Measurements from ENCODE around the gene ARHGAP35. TPM values are rescaled to one million over a fixed set of nuclear protein-coding genes. Genes with fewer than 3 reads are reported as not detected.

The ARHGAP35 gene
- total and polyA plus RNA-seq, 10 of the 15 experiments (the other 5 are each of a cell fraction or from before 2014, with no cell fraction given), result 0.85 to 29.9 (median 11.5) TPM

GRCh38 chr19:46834984-46835383 lies 25.8 kb upstream of the ARHGAP35 start (continued):
- no peak for TF ChIP-seq ZNF24 (IDR thresholded peaks at IDR 0.05)
- TF ChIP-seq JUNB (IDR thresholded peaks at IDR 0.05), result no peak

GRCh38 chr19:46838160-46838559 lies 22.6 kb upstream of the ARHGAP35 start:
- Histone ChIP-seq H3K4me3 (no peak overlapping the region), H3K9ac (ENCODE audit: control insufficient read depth, insufficient read depth, low read length) (no peak overlapping the region), H2AFZ (ENCODE audit: control insufficient read depth, low read depth, low read length) (no peak overlapping the region), H3K36me3 (ENCODE audit: control insufficient read depth in 2 of 2, insufficient read depth in 2 of 2, low read length in 1 of 2) (peaks cover 3 to 10% of the 10 kb centered on the region in 2 experiments; a peak in 3 of 4 replicates), H3K27me3 (replicated peaks in 1 of 2; ENCODE audit: control insufficient read depth in 2 of 2, insufficient read depth in 2 of 2, low read length in 1 of 2) (no peaks in the 10 kb centered on the region), H3K27ac (ENCODE audit: control insufficient read depth, insufficient read depth) (no peak overlapping the region), H4K20me1 (ENCODE audit: control insufficient read depth, insufficient read depth) (no peaks in the 10 kb centered on the region), H3K4me2 (ENCODE audit: control insufficient read depth, insufficient read depth) (no peak overlapping the region), H3K4me1 (ENCODE audit: control insufficient read depth, insufficient read depth, low read length) (no peaks in the 10 kb centered on the region), H3K79me2 (ENCODE audit: control insufficient read depth, insufficient read depth, low read length) (no peaks in the 10 kb centered on the region), H3K9me3 (replicated peaks; ENCODE audit: control insufficient read depth, insufficient read depth, low read length) (no peaks in the 10 kb centered on the region)
- in situ Hi-C loops (cut with MboI), result no loop called here
- DNase-seq (ENCODE audit: low read depth, low spot score) (no peak), ATAC-seq (no peak), FAIRE-seq (no peak)
- POLR2A ChIA-PET, result no interaction called here
- SMC1A ChIA-PET (ENCODE audit: uncharacterized antibody, unreplicated experiment), result interaction anchor here (0.6 kb wide), 1 partner anchor 86 kb away, joined by 3 read pairs; no protein-coding TSS in a partner anchor
- no peak for TF ChIP-seq SKIL (IDR thresholded peaks at IDR 0.05; ENCODE audit: low read depth, poor library complexity, severe bottlenecking)
- TF ChIP-seq ZNF24 (IDR thresholded peaks at IDR 0.05), result no peak
- TF ChIP-seq KAT2A (conservative IDR thresholded peaks at IDR 0.05; ENCODE audit: control insufficient read depth, low read depth, low read length), result no peak
- TF ChIP-seq BACH1 (IDR thresholded peaks at IDR 0.05; ENCODE audit: borderline replicate concordance), result no peak
- no peak for TF ChIP-seq CREB1 (IDR thresholded peaks at IDR 0.05; ENCODE audit: low read depth)
- TF ChIP-seq NR2C2 (IDR thresholded peaks at IDR 0.05; ENCODE audit: borderline replicate concordance, control insufficient read depth, insufficient read length, low read depth), result no peak
- no peak for TF ChIP-seq PRDM15 (CRISPR knock-in tag; IDR thresholded peaks at IDR 0.05)
- TF ChIP-seq SUPT20H (IDR thresholded peaks at IDR 0.05; ENCODE audit: borderline replicate concordance, control insufficient read depth, low read depth, low read length), result no peak
- TF ChIP-seq LARP7 (IDR thresholded peaks at IDR 0.05), result no peak
- no peak for TF ChIP-seq KDM1A (IDR thresholded peaks at IDR 0.05; ENCODE audit: borderline replicate concordance)
- CTCF ChIA-PET, result interaction anchor here (1.0 to 13.4 kb wide), 3 partner anchors 39 to 87 kb away, joined by 3 to 134 read pairs (median 11); no protein-coding TSS in a partner anchor
- 93% methylated on average over 15 of the region's 20 CpGs for WGBS (ENCODE audit: insufficient coverage, insufficient replicate concordance, low lambda C conversion rate, missing lambda C conversion rate)
- RAD21 ChIA-PET (ENCODE audit: unreplicated experiment), result interaction anchor here (1.4 kb wide), 1 partner anchor 80 kb away, joined by 6 read pairs; no protein-coding TSS in a partner anchor
- BruUV-seq (replicated peaks), result TSS peak; percentile 81
- intact Hi-C loops (cut with micrococcal nuclease; ENCODE audit: unreplicated experiment), result no loop called here

Measured in GM12878 (cell line).